H1 (cell line): ENCODE data around the gene HOXC11. TPM values are rescaled to one million over a fixed set of nuclear protein-coding genes. Genes with fewer than 3 reads are reported as not detected.

Source experiments
- CTCF ChIA-PET: fragments of 300-600 bp; sonication (Branson Sonifier 250); formaldehyde crosslinking; loops from one replicate; lab custom pipeline; 2021; ENCODE audit not compliant: partially characterized antibody; lab: Charles Lee
- POLR2A ChIA-PET: fragments of 300-600 bp; sonication (Branson Sonifier 250); formaldehyde crosslinking; loops from one replicate; lab custom pipeline; 2021; ENCODE audit warnings: inconsistent platforms; ENCODE audit not compliant: partially characterized antibody; lab: Charles Lee
- DNase-seq, 2 experiments: peaks; one replicate each; pipeline versions ENCODE4 v3.0.0 to v3.0.0-alpha.2; 2010 to 2022; ENCODE audit warnings: low spot score in 2 of 2, low read depth in 1 of 2, mixed read lengths in 1 of 2
- FAIRE-seq: peaks from 2 replicates; lab custom pipeline; 2011; peaks lifted over from hg19 to GRCh38; lab: Jason Lieb, UNC
- H2AFZ ChIP-seq: 2 replicates; pipeline ENCODE4 v1.8.1; 2012; ENCODE audit warnings: low read length, inconsistent platforms
- H2AK5ac ChIP-seq: 2 replicates; pipeline ENCODE4 v1.6.1; 2013; ENCODE audit warnings: low read depth, low read length
- H2BK120ac ChIP-seq: replicated peaks from 2 replicates; pipeline ENCODE3; 2013; ENCODE audit warnings: low read depth, low read length, inconsistent platforms
- H2BK12ac ChIP-seq: 2 replicates; pipeline ENCODE4 v1.6.1; 2013; ENCODE audit warnings: low read depth, low read length
- H2BK15ac ChIP-seq: 2 replicates; pipeline ENCODE4 v1.6.1; 2013; ENCODE audit warnings: low read length
- H2BK20ac ChIP-seq: 2 replicates; pipeline ENCODE4 v1.6.1; 2013; ENCODE audit warnings: low read length
- H2BK5ac ChIP-seq: 2 replicates; pipeline ENCODE4 v1.6.1; 2013; ENCODE audit warnings: low read depth, low read length
- H3K14ac ChIP-seq: 2 replicates; pipeline ENCODE4 v1.6.1; 2013; ENCODE audit warnings: inconsistent platforms; ENCODE audit not compliant: insufficient read length
- H3K18ac ChIP-seq: 2 replicates; pipeline ENCODE4 v1.6.1; 2013; ENCODE audit warnings: low read length; ENCODE audit errors: extremely low read depth
- H3K23ac ChIP-seq: 2 replicates; pipeline ENCODE4 v1.6.1; 2013; ENCODE audit warnings: inconsistent platforms; ENCODE audit not compliant: insufficient read length
- H3K23me2 ChIP-seq: 2 replicates; pipeline ENCODE4 v1.6.1; 2013; ENCODE audit warnings: low read depth, low read length
- H3K27ac ChIP-seq: 2 replicates; pipeline ENCODE4 v1.6.1; 2011; ENCODE audit warnings: low read depth, low read length, inconsistent platforms
- H3K27me3 ChIP-seq, 4 experiments: replicated peaks in 1 of 4; 1 replicate in 1 of 4; 2 replicates in 3 of 4; pipeline versions ENCODE4 v1.6.1 to v1.8.1; 2011 to 2013; ENCODE audit warnings: low read length in 3 of 4, mild to moderate bottlenecking in 3 of 4, inconsistent platforms in 2 of 4, mixed read lengths in 2 of 4, moderate library complexity in 1 of 4; ENCODE audit not compliant: control insufficient read depth in 3 of 4, insufficient read depth in 3 of 4; ENCODE audit errors: extremely low read depth in 1 of 4
- H3K36me3 ChIP-seq, 4 experiments: 2 replicates each; pipeline versions ENCODE4 v1.6.1 to v1.8.1; 2011 to 2013; ENCODE audit warnings: mild to moderate bottlenecking in 4 of 4, low read length in 3 of 4, moderate library complexity in 2 of 4, control low read depth in 1 of 4, inconsistent platforms in 1 of 4; ENCODE audit not compliant: insufficient read depth in 4 of 4, control insufficient read depth in 2 of 4
- H3K4ac ChIP-seq: replicated peaks from 2 replicates; pipeline ENCODE3; 2013; ENCODE audit warnings: low read length, low read depth, mixed read lengths, inconsistent platforms; ENCODE audit not compliant: insufficient read length
- H3K4me1 ChIP-seq, 4 experiments: replicated peaks in 1 of 4; 1 replicate in 1 of 4; 2 replicates in 3 of 4; pipeline versions ENCODE4 v1.6.1 to v1.8.1; 2011 to 2013; ENCODE audit warnings: low read length in 3 of 4, inconsistent platforms in 2 of 4, mixed read lengths in 1 of 4; ENCODE audit not compliant: insufficient read depth in 4 of 4, control insufficient read depth in 3 of 4
- H3K4me2 ChIP-seq, 2 experiments: 2 replicates each; pipeline versions ENCODE4 v1.6.1 to v1.8.1; 2011 to 2013; ENCODE audit warnings: low read depth in 2 of 2, low read length in 2 of 2, control low read depth in 1 of 2, inconsistent platforms in 1 of 2, mild to moderate bottlenecking in 1 of 2; ENCODE audit not compliant: insufficient read depth in 1 of 2
- H3K4me3 ChIP-seq, 4 experiments: fragments of 200-600, 300-600 bp in 1 of 4; sonication (generic), shearing (Covaris generic), sonication (Bioruptor Twin) in 1 of 4; 2 replicates each; pipeline versions ENCODE4 v1.5.1 to v1.8.1; 2011 to 2016; ENCODE audit warnings: low read length in 4 of 4, low read depth in 3 of 4, control low read depth in 2 of 4, inconsistent platforms in 2 of 4, mild to moderate bottlenecking in 2 of 4, mixed read lengths in 1 of 4, moderate library complexity in 1 of 4; ENCODE audit not compliant: insufficient read depth in 2 of 4; ENCODE audit errors: extremely low read depth in 1 of 4
- H3K56ac ChIP-seq: replicated peaks from 2 replicates; pipeline ENCODE3; 2013; ENCODE audit warnings: low read depth, mild to moderate bottlenecking, mixed read lengths, low read length, inconsistent platforms; ENCODE audit not compliant: insufficient read length
- H3K79me1 ChIP-seq: 2 replicates; pipeline ENCODE4 v1.6.1; 2013; ENCODE audit warnings: low read depth, low read length, control low read depth
- H3K79me2 ChIP-seq, 2 experiments: 2 replicates each; pipeline versions ENCODE4 v1.6.1 to v1.8.1; 2012 to 2013; ENCODE audit warnings: low read length in 2 of 2, mild to moderate bottlenecking in 2 of 2, inconsistent platforms in 1 of 2; ENCODE audit not compliant: insufficient read depth in 2 of 2, control insufficient read depth in 1 of 2
- H3K9ac ChIP-seq, 4 experiments: replicated peaks in 1 of 4; 1 replicate in 1 of 4; 2 replicates in 3 of 4; pipeline versions ENCODE4 v1.6.1 to v1.8.1; 2011 to 2013; ENCODE audit warnings: low read depth in 3 of 4, low read length in 3 of 4, control low read depth in 2 of 4, mild to moderate bottlenecking in 2 of 4, moderate library complexity in 2 of 4, inconsistent platforms in 1 of 4; ENCODE audit errors: extremely low read depth in 1 of 4
- H3K9me3 ChIP-seq, 2 experiments: 2 replicates each; pipeline versions ENCODE4 v1.6.1 to v1.8.1; 2012 to 2013; ENCODE audit warnings: mild to moderate bottlenecking in 2 of 2, moderate library complexity in 2 of 2, control low read depth in 1 of 2, inconsistent platforms in 1 of 2, low read depth in 1 of 2, low read length in 1 of 2, mixed read lengths in 1 of 2; ENCODE audit not compliant: insufficient read depth in 2 of 2
- H4K20me1 ChIP-seq, 2 experiments: replicated peaks in 1 of 2; 2 replicates each; pipeline versions ENCODE3 to v1.8.1; 2011 to 2013; ENCODE audit warnings: inconsistent platforms in 2 of 2, low read length in 2 of 2, mild to moderate bottlenecking in 1 of 2; ENCODE audit not compliant: insufficient read depth in 2 of 2, control insufficient read depth in 1 of 2
- H4K5ac ChIP-seq: 2 replicates; pipeline ENCODE4 v1.6.1; 2013; ENCODE audit warnings: low read length, low read depth, mixed read lengths, inconsistent platforms; ENCODE audit not compliant: insufficient read length
- H4K8ac ChIP-seq: 2 replicates; pipeline ENCODE4 v1.8.0; 2013; ENCODE audit warnings: mild to moderate bottlenecking, moderate library complexity, low read length, inconsistent platforms; ENCODE audit not compliant: insufficient read depth; ENCODE audit errors: extremely low read depth
- H4K91ac ChIP-seq: replicated peaks from 2 replicates; pipeline ENCODE3; 2013; ENCODE audit warnings: low read length, mixed read lengths, inconsistent platforms; ENCODE audit not compliant: insufficient read length
- ASH2L ChIP-seq: fragments of 200-600, 300-600 bp; sonication (generic); IDR thresholded peaks from one replicate; pipeline ENCODE4 v1.7.1; 2017; ENCODE audit warnings: low read length
- BACH1 ChIP-seq: IDR thresholded peaks from 2 replicates; pipeline ENCODE4 v1.6.1; 2012; ENCODE audit warnings: low read length, improper control_type of control experiment
- CBX5 ChIP-seq: fragments of 300-800, 300-1000 bp; sonication (generic); IDR thresholded peaks from 2 replicates; pipeline ENCODE4 v1.7.1; 2016; ENCODE audit warnings: antibody characterized with exemption, low read length, low read depth
- CBX8 ChIP-seq: fragments of 300-800, 300-1000 bp; sonication (generic); IDR thresholded peaks from 2 replicates; pipeline ENCODE4 v1.7.1; 2016; ENCODE audit warnings: low read depth, low read length, borderline replicate concordance
- EZH2 ChIP-seq: fragments of 200-600 bp; sonication (generic); IDR thresholded peaks from 2 replicates; pipeline ENCODE4 v1.7.1; 2012; ENCODE audit warnings: low read depth, mild to moderate bottlenecking, moderate library complexity, low read length, inconsistent platforms; ENCODE audit not compliant: severe bottlenecking
- KDM5A ChIP-seq: fragments of 200-600 bp; IDR thresholded peaks from 2 replicates; pipeline ENCODE4 v1.7.1; 2012; ENCODE audit warnings: mild to moderate bottlenecking, low read length, inconsistent platforms, mixed read lengths
- NANOG ChIP-seq: IDR thresholded peaks from 2 replicates; pipeline ENCODE4 v1.6.1; 2011; ENCODE audit warnings: low read length, low read depth, mild to moderate bottlenecking, inconsistent platforms; ENCODE audit not compliant: insufficient read depth, poor library complexity, severe bottlenecking
- POLR2A ChIP-seq, 2 experiments: IDR thresholded peaks; 1 replicate in 1 of 2; 2 replicates in 1 of 2; pipeline ENCODE4 v1.6.1; 2011; ENCODE audit warnings: low read depth in 2 of 2, low read length in 2 of 2, mild to moderate bottlenecking in 2 of 2; ENCODE audit errors: control extremely low read depth in 1 of 2
- POU5F1 ChIP-seq: IDR thresholded peaks from 2 replicates; pipeline ENCODE4 v1.6.1; 2011; ENCODE audit warnings: low read depth, mild to moderate bottlenecking, low read length, moderate library complexity
- RNF2 ChIP-seq: fragments of 200-900, 300-1000 bp; sonication (generic); IDR thresholded peaks from 2 replicates; pipeline ENCODE4 v1.7.1; 2016; ENCODE audit warnings: borderline replicate concordance, low read depth, mild to moderate bottlenecking, antibody characterized with exemption, low read length; ENCODE audit not compliant: poor library complexity, severe bottlenecking; ENCODE audit errors: missing control alignments
- SUZ12 ChIP-seq: fragments of 200-600 bp; sonication (generic); IDR thresholded peaks from 2 replicates; pipeline ENCODE4 v1.6.1; 2012; ENCODE audit warnings: mild to moderate bottlenecking, inconsistent platforms, low read length, moderate library complexity, mixed read lengths
- YY1 ChIP-seq: IDR thresholded peaks from 2 replicates; pipeline ENCODE4 v1.6.1; 2011; ENCODE audit warnings: low read depth, mild to moderate bottlenecking, low read length
- WGBS, 2 experiments: shearing (Covaris generic) in 1 of 2; methylation state at CpG; one replicate each; pipeline versions ENCODE4 v1.1.6 to v1.1.7; 2013 to 2015; ENCODE audit warnings: low lambda C conversion rate in 2 of 2, mixed read lengths in 2 of 2, inconsistent platforms in 1 of 2, low coverage in 1 of 2, missing lambda C conversion rate in 1 of 2; ENCODE audit not compliant: insufficient replicate concordance in 2 of 2, insufficient coverage in 1 of 2, insufficient read length in 1 of 2; ENCODE audit errors: extremely low coverage in 1 of 2, missing lambda C conversion rate in 1 of 2; 5-methylcytosine and 5-hydroxymethylcytosine counted together
- polyA plus RNA-seq, 7 experiments: library from polyadenylated mRNA; depleted of rRNA in 3 of 7; stranded (reverse) in 5 of 7; unstranded in 2 of 7; fragments of >200 nt in 5 of 7; fragments of 200-250 nt in 2 of 7; gene quantifications; 1 replicate in 5 of 7; 2 replicates in 1 of 7; 4 replicates in 1 of 7; pipeline versions ENCODE4 v1.2.1 to v1.2.3, GENCODE V29; 2011 to 2013; ENCODE audit warnings: missing spikeins in 2 of 7, mixed read lengths in 2 of 7
- total RNA-seq: library from RNA; stranded (reverse); fragmentation: NEBNext Ultra II Directional; extraction: Animal tissue kit (Norgen Biotek cat#: 25700); gene quantifications from 2 replicates; pipeline ENCODE4 v1.2.1, GENCODE V29; 2021

Gene HOXC11
- total and polyA plus RNA-seq, 2 of the 8 experiments (the other 6 are each of a cell fraction or from before 2014, with no cell fraction given): not detected

DNA sequence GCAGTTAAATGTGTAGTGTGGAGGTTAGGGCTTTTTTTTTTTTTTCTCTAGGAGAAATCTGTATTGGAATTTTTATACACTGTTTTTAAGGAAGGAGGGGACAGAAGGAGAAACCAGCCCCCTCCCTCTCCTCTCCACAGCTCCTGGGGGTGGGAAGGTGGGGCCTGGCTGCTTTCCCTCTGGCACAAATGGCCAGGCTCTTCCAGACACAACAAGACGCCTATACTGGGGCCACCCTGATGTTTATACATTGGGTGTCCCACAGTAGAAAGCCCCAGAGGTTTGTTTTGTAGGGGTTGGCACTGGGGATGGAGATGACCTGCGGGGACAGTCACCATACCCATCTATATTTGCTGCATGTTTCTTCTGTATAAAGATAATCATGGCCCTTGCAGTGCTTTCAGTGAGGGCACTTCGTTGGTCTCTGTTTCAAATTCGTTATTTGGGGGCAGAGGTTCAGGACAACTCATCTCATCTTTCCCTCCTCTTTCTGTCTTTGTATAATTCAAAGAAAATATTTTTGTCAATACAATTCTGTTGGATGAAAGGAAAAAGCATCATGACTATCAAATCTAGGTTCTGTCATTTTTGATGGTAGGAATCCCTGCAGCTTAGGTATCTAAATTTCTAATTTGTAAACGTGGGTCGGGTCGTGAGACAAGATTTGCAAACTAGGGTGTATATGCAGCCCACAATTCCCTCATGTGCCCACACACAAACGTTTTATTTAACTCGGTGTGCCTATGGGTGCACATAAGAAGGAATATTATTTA is 4.1 kb downstream of the HOXC11 start:
- POLR2A ChIA-PET: interaction anchor here (1.4 kb wide), 1 partner anchor 11 kb away, joined by 3 read pairs; no protein-coding TSS in a partner anchor
- H3K27me3 ChIP-seq: peaks cover 96 to 100% (median 99%) of the 10 kb centered on the region in 4 experiments
- TF ChIP-seq ASH2L: no peak
- peak; percentile 2; the same call in 1 of the 2 replicates for TF ChIP-seq SUZ12
- peak; percentile 90 for TF ChIP-seq RNF2
- TF ChIP-seq POLR2A (IDR thresholded peaks at IDR 0.05; ENCODE audit: control extremely low read depth in 1 of 2, low read depth in 2 of 2, low read length in 2 of 2): no peak
- TF ChIP-seq CBX8: peak; percentile 91
- no peak for TF ChIP-seq POU5F1
- no peak for TF ChIP-seq KDM5A
- TF ChIP-seq BACH1: no peak
- TF ChIP-seq EZH2: peak; percentile 72
- TF ChIP-seq NANOG: no peak
- TF ChIP-seq CBX5: no peak
- TF ChIP-seq YY1: no peak

More for the DNA sequence above, 4.1 kb downstream of the HOXC11 start:
- Histone ChIP-seq H3K23ac (no peak overlapping the region), H2AFZ (no peak overlapping the region), H3K79me1 (no peaks in the 10 kb centered on the region), H4K5ac (no peak overlapping the region), H3K4ac (no peak overlapping the region), H3K9me3 (0 out of 4 replicates have a peak, but pooled peaks cover 0 to 2% of the 10 kb centered on the region in 2 experiments), H3K4me3 (no peak overlapping the region), H2BK15ac (no peak overlapping the region), H2BK12ac (no peak overlapping the region), H2BK120ac (no peak overlapping the region), H3K18ac (no peak overlapping the region), H3K14ac (no peak overlapping the region), H4K91ac (no peak overlapping the region), H3K4me1 (peaks cover 0 to 10% (median 4%) of the 10 kb centered on the region in 4 experiments; a peak in 6 of 7 replicates), H2BK5ac (no peak overlapping the region), H3K79me2 (no peaks in the 10 kb centered on the region), H3K56ac (no peak overlapping the region), H2BK20ac (no peak overlapping the region), H3K36me3 (peaks cover 0 to 3% (median 0%) of the 10 kb centered on the region in 4 experiments; a peak in 1 of 8 replicates), H2AK5ac (no peak overlapping the region; the same call in 1 of the 2 replicates), H3K9ac (no peak overlapping the region), H3K4me2 (no peak overlapping the region), H4K20me1 (peaks cover 16 to 22% of the 10 kb centered on the region in 2 experiments), H4K8ac (no peak overlapping the region), H3K23me2 (peaks cover 1% of the 10 kb centered on the region; the same call in 1 of the 2 replicates), H3K27ac (no peak overlapping the region)
- DNase-seq (no peak), FAIRE-seq (no peak)
- CTCF ChIA-PET: interaction anchor here (0.7 to 1.9 kb wide), 7 partner anchors 8 to 56 kb away, joined by 3 to 7 read pairs (median 4); partner anchors contain the start of genes HOXC10, HOXC5 and HOXC8
- WGBS, 2 experiments: 18% methylated on average over 9 of the region's 9 CpGs; no CpG with 5 or more reads in 1 of the 2 experiments
